IMR-90 (cell line): ENCODE results near the gene CCDC92. TPM values are rescaled to one million over a fixed set of nuclear protein-coding genes. Genes with fewer than 3 reads are reported as not detected.

Experiments used
- ATAC-seq: fragments of 200-7000 bp; cut with Tn5 transposase; 2 replicates; pipeline ENCODE4 v1.9.1; 2020; ENCODE audit warnings: low read depth, mild to moderate bottlenecking, moderate library complexity
- BruUV-seq: library from RNA; stranded (reverse); fragments of 400-500 nt; replicated peaks from 2 replicates; lab custom pipeline; 2021; lab: Mats Ljungman, UMichigan
- CTCF ChIA-PET: fragments of 300-600 bp; formaldehyde crosslinking; extraction: SDS; loops from one replicate; lab custom pipeline; 2021; ENCODE audit warnings: antibody characterized with exemption; lab: Yijun Ruan, JAX
- POLR2A ChIA-PET: fragments of 300-600 bp; sonication (Branson Sonifier 250); formaldehyde crosslinking; loops from one replicate; lab custom pipeline; 2022; ENCODE audit warnings: antibody characterized with exemption; ENCODE audit not compliant: unreplicated experiment; lab: Charles Lee
- DNase-seq: peaks from one replicate; pipeline ENCODE4 v3.0.0; 2013
- H2AFZ ChIP-seq: replicated peaks from 2 replicates; pipeline ENCODE3; 2013; ENCODE audit warnings: low read length, mild to moderate bottlenecking; ENCODE audit not compliant: poor library complexity
- H2AK5ac ChIP-seq: 2 replicates; pipeline ENCODE4 v1.6.1; 2013; ENCODE audit warnings: low read depth, low read length, inconsistent platforms
- H2AK9ac ChIP-seq: replicated peaks from 2 replicates; pipeline ENCODE3; 2013; ENCODE audit warnings: mild to moderate bottlenecking, low read depth, low read length, moderate library complexity; ENCODE audit not compliant: poor library complexity
- H2BK120ac ChIP-seq: 2 replicates; pipeline ENCODE4 v1.6.1; 2013; ENCODE audit warnings: low read depth, low read length, inconsistent platforms
- H2BK15ac ChIP-seq: 3 replicates; pipeline ENCODE4 v1.6.1; 2013; ENCODE audit warnings: low read depth, low read length, inconsistent platforms
- H2BK20ac ChIP-seq: 2 replicates; pipeline ENCODE4 v1.6.1; 2013; ENCODE audit warnings: low read depth, mild to moderate bottlenecking, inconsistent platforms, low read length, moderate library complexity
- H2BK5ac ChIP-seq: 2 replicates; pipeline ENCODE4 v1.6.1; 2013; ENCODE audit warnings: mild to moderate bottlenecking, low read depth, low read length, inconsistent platforms; ENCODE audit not compliant: poor library complexity, severe bottlenecking
- H3K14ac ChIP-seq: replicated peaks from 2 replicates; pipeline ENCODE4 v1.6.1; 2013; ENCODE audit warnings: low read depth, low read length, inconsistent platforms
- H3K18ac ChIP-seq: 2 replicates; pipeline ENCODE4 v1.6.1; 2013; ENCODE audit warnings: low read depth, low read length, control low read depth
- H3K23ac ChIP-seq: 2 replicates; pipeline ENCODE4 v1.6.1; 2013; ENCODE audit warnings: low read depth, low read length, inconsistent platforms
- H3K27ac ChIP-seq: 2 replicates; pipeline ENCODE4 v1.5.1; 2013; ENCODE audit warnings: mild to moderate bottlenecking, control low read depth, low read length; ENCODE audit not compliant: insufficient read depth
- H3K27me3 ChIP-seq: 2 replicates; pipeline ENCODE4 v1.6.1; 2013; ENCODE audit warnings: low read length; ENCODE audit not compliant: control insufficient read depth, insufficient read depth
- H3K36me3 ChIP-seq: 2 replicates; pipeline ENCODE4 v1.6.1; 2013; ENCODE audit warnings: low read length, mixed read lengths; ENCODE audit not compliant: control insufficient read depth, insufficient read depth
- H3K4ac ChIP-seq: 2 replicates; pipeline ENCODE4 v1.6.1; 2013; ENCODE audit warnings: low read depth, low read length, inconsistent platforms
- H3K4me1 ChIP-seq: 2 replicates; pipeline ENCODE4 v1.6.1; 2013; ENCODE audit warnings: low read length, mixed read lengths; ENCODE audit not compliant: control insufficient read depth, insufficient read depth
- H3K4me2 ChIP-seq: 2 replicates; pipeline ENCODE4 v1.6.1; 2013; ENCODE audit warnings: low read depth, mild to moderate bottlenecking, control low read depth, low read length, moderate library complexity
- H3K4me3 ChIP-seq: 2 replicates; pipeline ENCODE4 v1.5.1; 2013; ENCODE audit warnings: low read depth, mild to moderate bottlenecking, control low read depth, low read length, moderate library complexity; ENCODE audit not compliant: insufficient read depth
- H3K56ac ChIP-seq: 2 replicates; pipeline ENCODE4 v1.6.1; 2013; ENCODE audit warnings: low read length, inconsistent platforms; ENCODE audit not compliant: insufficient read depth; ENCODE audit errors: extremely low read depth
- H3K79me1 ChIP-seq, 2 experiments: 2 replicates each; pipeline ENCODE4 v1.6.1; 2013; ENCODE audit warnings: low read length in 2 of 2, inconsistent platforms in 1 of 2, low read depth in 1 of 2
- H3K9ac ChIP-seq: 2 replicates; pipeline ENCODE4 v1.6.1; 2013; ENCODE audit warnings: low read depth, low read length, control low read depth
- H3K9me1 ChIP-seq: 2 replicates; pipeline ENCODE4 v1.6.1; 2013; ENCODE audit warnings: low read length, inconsistent platforms; ENCODE audit not compliant: insufficient read depth
- H3K9me3 ChIP-seq: 2 replicates; pipeline ENCODE4 v1.6.1; 2013; ENCODE audit warnings: low read length; ENCODE audit not compliant: control insufficient read depth, insufficient read depth
- H4K20me1 ChIP-seq: 2 replicates; pipeline ENCODE4 v1.6.1; 2013; ENCODE audit warnings: low read length, inconsistent platforms; ENCODE audit not compliant: insufficient read depth
- H4K5ac ChIP-seq: 2 replicates; pipeline ENCODE4 v1.6.1; 2013; ENCODE audit warnings: mild to moderate bottlenecking, low read depth, low read length, control low read depth
- H4K8ac ChIP-seq, 2 experiments: 2 replicates each; pipeline ENCODE4 v1.6.1; 2013; ENCODE audit warnings: low read depth in 2 of 2, low read length in 2 of 2, control low read depth in 1 of 2, inconsistent platforms in 1 of 2
- H4K91ac ChIP-seq: 2 replicates; pipeline ENCODE4 v1.6.1; 2013; ENCODE audit warnings: low read depth, low read length, inconsistent platforms; ENCODE audit not compliant: insufficient read depth
- BHLHE40 ChIP-seq: fragments of 150-350 bp; IDR thresholded peaks from 2 replicates; pipeline ENCODE4 v1.6.1; 2016; ENCODE audit warnings: mild to moderate bottlenecking, low read depth, low read length
- CEBPB ChIP-seq: IDR thresholded peaks from 2 replicates; pipeline ENCODE4 v1.6.1; 2012; ENCODE audit warnings: low read depth, low read length, improper control_type of control experiment
- CHD1 ChIP-seq: IDR thresholded peaks from 2 replicates; pipeline ENCODE4 v1.6.1; 2012; ENCODE audit warnings: low read depth, low read length, improper control_type of control experiment
- FOS ChIP-seq: fragments of 150-350 bp; IDR thresholded peaks from 2 replicates; pipeline ENCODE4 v1.6.1; 2016; ENCODE audit warnings: low read depth, low read length
- MAZ ChIP-seq: IDR thresholded peaks from 2 replicates; pipeline ENCODE4 v1.6.1; 2012; ENCODE audit warnings: low read depth, mild to moderate bottlenecking, low read length, improper control_type of control experiment, moderate library complexity, borderline replicate concordance
- MXI1 ChIP-seq: IDR thresholded peaks from 2 replicates; pipeline ENCODE4 v1.6.1; 2012; ENCODE audit warnings: low read depth, mild to moderate bottlenecking, low read length, moderate library complexity, borderline replicate concordance
- NFE2L2 ChIP-seq: fragments of 150-350 bp; IDR thresholded peaks from 2 replicates; pipeline ENCODE4 v1.6.1; 2016; ENCODE audit warnings: low read depth, mild to moderate bottlenecking, low read length
- POLR2A ChIP-seq: IDR thresholded peaks from 2 replicates; pipeline ENCODE4 v1.6.1; 2012; ENCODE audit warnings: mild to moderate bottlenecking, low read depth, low read length
- RAD21 ChIP-seq: IDR thresholded peaks from 2 replicates; pipeline ENCODE4 v1.6.1; 2012; ENCODE audit warnings: low read length, improper control_type of control experiment
- RCOR1 ChIP-seq: IDR thresholded peaks from 2 replicates; pipeline ENCODE4 v1.6.1; 2012; ENCODE audit warnings: mild to moderate bottlenecking, low read length, improper control_type of control experiment; ENCODE audit not compliant: insufficient replicate concordance
- RFX5 ChIP-seq: IDR thresholded peaks from 2 replicates; pipeline ENCODE4 v1.8.0; 2012; ENCODE audit warnings: low read depth, mild to moderate bottlenecking, low read length, moderate library complexity
- SMC3 ChIP-seq: fragments of 150-350 bp; IDR thresholded peaks from 2 replicates; pipeline ENCODE4 v1.6.1; 2016; ENCODE audit warnings: low read depth, mild to moderate bottlenecking, antibody characterized with exemption, low read length, moderate library complexity
- WGBS, 2 experiments: methylation state at CpG; one replicate each; pipeline versions ENCODE4 v1.1.5 to v1.1.7; 2013; ENCODE audit warnings: missing lambda C conversion rate in 2 of 2; ENCODE audit not compliant: insufficient read length in 1 of 2; ENCODE audit errors: extremely low coverage in 2 of 2; 5-methylcytosine and 5-hydroxymethylcytosine counted together
- dilution Hi-C: fragments of 300-500 bp; cut with HindIII; formaldehyde crosslinking; loops from one replicate; pipeline ENCODE4 v1.14.3; 2018; ENCODE audit warnings: low sequenced_read_pairs; ENCODE audit not compliant: unreplicated experiment
- in situ Hi-C: fragments of 300-500 bp; cut with MboI; formaldehyde crosslinking; loops from 3 replicates; pipeline ENCODE4 v1.14.3; 2019; ENCODE audit warnings: low sequenced_read_pairs, inconsistent platforms, mixed read lengths
- intact Hi-C: fragments of 100-400 bp; cut with micrococcal nuclease; formaldehyde crosslinking; loops from 2 replicates; pipeline ENCODE4 v1.10.0; 2022
- polyA plus RNA-seq, 3 experiments: library from polyadenylated mRNA; depleted of rRNA; stranded (reverse); fragments of >200 nt; gene quantifications; 2 replicates each; pipeline ENCODE4 v1.2.3, GENCODE V29; 2012; ENCODE audit warnings: low replicate concordance in 1 of 3
- total RNA-seq: library from RNA; depleted of rRNA; stranded (reverse); fragments of >200 nt; gene quantifications from 2 replicates; pipeline ENCODE4 v1.2.3, GENCODE V29; 2012
- TF ChIP-seq, protein P1 (sequence below): conservative IDR thresholded peaks from 2 replicates; pipeline ENCODE4 v1.5.1; 2012; ENCODE audit warnings: mild to moderate bottlenecking, low read depth, low read length, improper control_type of control experiment
- TF ChIP-seq, protein P2 (sequence below): fragments of 150-350 bp; IDR thresholded peaks from 2 replicates; pipeline ENCODE4 v1.6.1; 2016; ENCODE audit warnings: low read depth, mild to moderate bottlenecking, low read length, moderate library complexity, borderline replicate concordance
- TF ChIP-seq, protein P3 (sequence below): fragments of 150-350 bp; IDR thresholded peaks from 2 replicates; pipeline ENCODE4 v1.6.1; 2017; ENCODE audit warnings: mild to moderate bottlenecking, antibody characterized with exemption, low read length, low read depth

The CCDC92 gene
- total and polyA plus RNA-seq, 2 of the 4 experiments (the other 2 are of a cell fraction), result 5.7 to 55.5 TPM

DNA sequence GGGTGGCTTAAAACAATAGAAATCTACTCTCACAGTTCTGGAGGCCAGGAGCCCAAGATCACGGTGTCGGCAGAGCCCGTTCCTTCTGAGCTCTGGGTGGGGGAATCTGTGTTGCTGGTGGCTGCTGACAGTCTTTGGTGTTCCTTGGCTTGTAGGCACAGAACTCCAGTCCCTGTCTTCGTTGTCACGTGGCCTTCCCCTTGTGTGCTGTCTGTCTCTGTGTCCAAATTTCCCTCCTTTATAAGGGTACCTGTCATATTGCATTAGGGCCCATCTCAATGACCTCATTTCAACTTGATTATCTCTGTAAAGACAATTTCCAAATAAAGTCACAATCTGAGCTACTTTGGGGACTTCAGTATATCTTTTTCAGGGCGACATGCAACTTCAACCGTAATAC, 81.6 kb downstream of the CCDC92 start:
- no peak for TF ChIP-seq CEBPB
- TF ChIP-seq MAZ, result no peak
- no peak for TF ChIP-seq MXI1
- no peak for TF ChIP-seq RFX5
- no peak for TF ChIP-seq FOS
- TF ChIP-seq RCOR1, result no peak
- TF ChIP-seq SMC3, result no peak
- TF ChIP-seq POLR2A, result no peak
- TF ChIP-seq, protein P1, sequence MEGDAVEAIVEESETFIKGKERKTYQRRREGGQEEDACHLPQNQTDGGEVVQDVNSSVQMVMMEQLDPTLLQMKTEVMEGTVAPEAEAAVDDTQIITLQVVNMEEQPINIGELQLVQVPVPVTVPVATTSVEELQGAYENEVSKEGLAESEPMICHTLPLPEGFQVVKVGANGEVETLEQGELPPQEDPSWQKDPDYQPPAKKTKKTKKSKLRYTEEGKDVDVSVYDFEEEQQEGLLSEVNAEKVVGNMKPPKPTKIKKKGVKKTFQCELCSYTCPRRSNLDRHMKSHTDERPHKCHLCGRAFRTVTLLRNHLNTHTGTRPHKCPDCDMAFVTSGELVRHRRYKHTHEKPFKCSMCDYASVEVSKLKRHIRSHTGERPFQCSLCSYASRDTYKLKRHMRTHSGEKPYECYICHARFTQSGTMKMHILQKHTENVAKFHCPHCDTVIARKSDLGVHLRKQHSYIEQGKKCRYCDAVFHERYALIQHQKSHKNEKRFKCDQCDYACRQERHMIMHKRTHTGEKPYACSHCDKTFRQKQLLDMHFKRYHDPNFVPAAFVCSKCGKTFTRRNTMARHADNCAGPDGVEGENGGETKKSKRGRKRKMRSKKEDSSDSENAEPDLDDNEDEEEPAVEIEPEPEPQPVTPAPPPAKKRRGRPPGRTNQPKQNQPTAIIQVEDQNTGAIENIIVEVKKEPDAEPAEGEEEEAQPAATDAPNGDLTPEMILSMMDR, result no peak
- TF ChIP-seq BHLHE40, result no peak
- no peak for TF ChIP-seq CHD1
- TF ChIP-seq, protein P2, sequence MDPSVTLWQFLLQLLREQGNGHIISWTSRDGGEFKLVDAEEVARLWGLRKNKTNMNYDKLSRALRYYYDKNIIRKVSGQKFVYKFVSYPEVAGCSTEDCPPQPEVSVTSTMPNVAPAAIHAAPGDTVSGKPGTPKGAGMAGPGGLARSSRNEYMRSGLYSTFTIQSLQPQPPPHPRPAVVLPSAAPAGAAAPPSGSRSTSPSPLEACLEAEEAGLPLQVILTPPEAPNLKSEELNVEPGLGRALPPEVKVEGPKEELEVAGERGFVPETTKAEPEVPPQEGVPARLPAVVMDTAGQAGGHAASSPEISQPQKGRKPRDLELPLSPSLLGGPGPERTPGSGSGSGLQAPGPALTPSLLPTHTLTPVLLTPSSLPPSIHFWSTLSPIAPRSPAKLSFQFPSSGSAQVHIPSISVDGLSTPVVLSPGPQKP, result no peak
- no peak for TF ChIP-seq NFE2L2
- TF ChIP-seq, protein P3, sequence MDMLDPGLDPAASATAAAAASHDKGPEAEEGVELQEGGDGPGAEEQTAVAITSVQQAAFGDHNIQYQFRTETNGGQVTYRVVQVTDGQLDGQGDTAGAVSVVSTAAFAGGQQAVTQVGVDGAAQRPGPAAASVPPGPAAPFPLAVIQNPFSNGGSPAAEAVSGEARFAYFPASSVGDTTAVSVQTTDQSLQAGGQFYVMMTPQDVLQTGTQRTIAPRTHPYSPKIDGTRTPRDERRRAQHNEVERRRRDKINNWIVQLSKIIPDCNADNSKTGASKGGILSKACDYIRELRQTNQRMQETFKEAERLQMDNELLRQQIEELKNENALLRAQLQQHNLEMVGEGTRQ, result no peak
- TF ChIP-seq RAD21, result no peak
- WGBS, 2 experiments, result 67% methylated on average over 1 of the region's 7 CpGs; no CpG with 5 or more reads in 1 of the 2 experiments
- no TSS peak for BruUV-seq
- no peak overlapping the region for H3K18ac ChIP-seq
- H3K9ac ChIP-seq, result no peak overlapping the region
- H3K79me1 ChIP-seq, result no peaks in the 10 kb centered on the region
- in situ Hi-C loops, result no loop called here
- DNase-seq (no peak), ATAC-seq (no peak)
- H3K4me2 ChIP-seq, result no peak overlapping the region
- H3K9me1 ChIP-seq, result no peaks in the 10 kb centered on the region
- H3K23ac ChIP-seq, result no peak overlapping the region
- no peaks in the 10 kb centered on the region for H3K36me3 ChIP-seq
- no peak overlapping the region for H2BK15ac ChIP-seq
- dilution Hi-C loops, result no loop called here
- no peak overlapping the region for H2BK5ac ChIP-seq
- no peak overlapping the region for H2AK9ac ChIP-seq
- no peak overlapping the region for H2AFZ ChIP-seq
- H4K91ac ChIP-seq, result no peak overlapping the region
- H3K4me3 ChIP-seq, result no peak overlapping the region
- H3K27me3 ChIP-seq, result peaks cover 44% of the 10 kb centered on the region
- no peak overlapping the region for H2BK120ac ChIP-seq
- ChIA-PET POLR2A (no interaction called here), CTCF (interaction anchor here (0.6 kb wide), 1 partner anchor 28 kb away, joined by 4 read pairs; no protein-coding TSS in a partner anchor)
- H3K27ac ChIP-seq, result no peak overlapping the region
- H4K20me1 ChIP-seq, result no peaks in the 10 kb centered on the region
- 0 out of 2 replicates have a peak, but pooled peaks cover 3% of the 10 kb centered on the region for H3K9me3 ChIP-seq
- no peak overlapping the region for H2AK5ac ChIP-seq
- H4K5ac ChIP-seq, result no peak overlapping the region
- H3K4me1 ChIP-seq, result no peaks in the 10 kb centered on the region
- H3K56ac ChIP-seq, result no peak overlapping the region
- H3K14ac ChIP-seq, result no peak overlapping the region
- intact Hi-C loops, result no loop called here
- no peak overlapping the region for H3K4ac ChIP-seq
- no peak overlapping the region for H2BK20ac ChIP-seq
- H4K8ac ChIP-seq, result no peak overlapping the region
